T-helper 1 cell treated with Interleukin-12 subunit alpha and Interleukin-12 subunit beta and Interleukin-4 antibody, amounts not matched to agents 30 μg/mL and 1 μg/mL, for 36 hours (primary cell): ENCODE measurements around the gene AGXT2.

Experiments used
- H3K27ac Mint-ChIP-seq: one replicate; pipeline ENCODE4 v1.8.0; 2021; ENCODE audit warnings: mild to moderate bottlenecking, mixed read lengths
- H3K27me3 Mint-ChIP-seq: one replicate; pipeline ENCODE4 v1.8.0; 2021; ENCODE audit warnings: low read depth, mixed read lengths
- H3K36me3 Mint-ChIP-seq: one replicate; pipeline ENCODE4 v1.8.0; 2021; ENCODE audit warnings: low read depth, mixed read lengths
- H3K4me1 Mint-ChIP-seq: one replicate; pipeline ENCODE4 v1.8.0; 2021; ENCODE audit warnings: low read depth, mixed read lengths
- H3K4me3 Mint-ChIP-seq: one replicate; pipeline ENCODE4 v1.8.0; 2021; ENCODE audit warnings: mild to moderate bottlenecking, moderate library complexity, mixed read lengths
- H3K9me3 Mint-ChIP-seq: one replicate; pipeline ENCODE4 v1.8.0; 2021; ENCODE audit warnings: mixed read lengths

AGXT2 gene

GRCh38 chr5:35012796-35013195 is 35.0 kb downstream of the AGXT2 start:
- Mint-ChIP-seq H3K4me1 (no peaks in the 10 kb centered on the region), H3K4me3 (no peak overlapping the region), H3K36me3 (no peaks in the 10 kb centered on the region), H3K27ac (no peak overlapping the region), H3K27me3 (peaks cover 18% of the 10 kb centered on the region), H3K9me3 (no peaks in the 10 kb centered on the region)

- no peak overlapping the region for H3K27ac Mint-ChIP-seq
- H3K9me3 Mint-ChIP-seq = no peaks in the 10 kb centered on the region
- no peaks in the 10 kb centered on the region for H3K4me1 Mint-ChIP-seq
- H3K36me3 Mint-ChIP-seq = no peaks in the 10 kb centered on the region
- peaks cover 20% of the 10 kb centered on the region for H3K27me3 Mint-ChIP-seq
- no peak overlapping the region for H3K4me3 Mint-ChIP-seq
Measured at GRCh38 chr5:35012365-35012764, 35.4 kb downstream of the AGXT2 start.

GRCh38 chr5:35010676-35011075 is 37.1 kb downstream of the AGXT2 start:
- peaks cover 22% of the 10 kb centered on the region for H3K27me3 Mint-ChIP-seq
- no peaks in the 10 kb centered on the region for H3K36me3 Mint-ChIP-seq
- H3K27ac Mint-ChIP-seq = no peak overlapping the region
- H3K4me1 Mint-ChIP-seq = no peaks in the 10 kb centered on the region
- no peak overlapping the region for H3K4me3 Mint-ChIP-seq
- H3K9me3 Mint-ChIP-seq = no peaks in the 10 kb centered on the region

- H3K4me3 Mint-ChIP-seq = no peak overlapping the region
- H3K36me3 Mint-ChIP-seq = no peaks in the 10 kb centered on the region
- H3K9me3 Mint-ChIP-seq = no peaks in the 10 kb centered on the region
- H3K27ac Mint-ChIP-seq = no peak overlapping the region
- H3K4me1 Mint-ChIP-seq = no peaks in the 10 kb centered on the region
- H3K27me3 Mint-ChIP-seq = peaks cover 25% of the 10 kb centered on the region
Measured at GRCh38 chr5:35009657-35010056, 38.1 kb downstream of the AGXT2 start.

- Mint-ChIP-seq H3K9me3 (no peaks in the 10 kb centered on the region), H3K27me3 (peaks cover 24% of the 10 kb centered on the region), H3K27ac (no peak overlapping the region), H3K4me3 (no peak overlapping the region), H3K4me1 (no peaks in the 10 kb centered on the region), H3K36me3 (no peaks in the 10 kb centered on the region)
Measured at GRCh38 chr5:35009019-35009418, 38.7 kb downstream of the AGXT2 start.

GRCh38 chr5:35004771-35005170 is 43.0 kb downstream of the AGXT2 start:
- no peak overlapping the region for H3K4me3 Mint-ChIP-seq
- no peaks in the 10 kb centered on the region for H3K36me3 Mint-ChIP-seq
- no peaks in the 10 kb centered on the region for H3K9me3 Mint-ChIP-seq
- H3K27ac Mint-ChIP-seq = no peak overlapping the region
- H3K4me1 Mint-ChIP-seq = no peaks in the 10 kb centered on the region
- peaks cover 23% of the 10 kb centered on the region for H3K27me3 Mint-ChIP-seq

GRCh38 chr5:35004200-35004599 is 43.5 kb downstream of the AGXT2 start:
- H3K9me3 Mint-ChIP-seq = no peaks in the 10 kb centered on the region
- H3K27me3 Mint-ChIP-seq = peaks cover 20% of the 10 kb centered on the region
- no peaks in the 10 kb centered on the region for H3K36me3 Mint-ChIP-seq
- no peaks in the 10 kb centered on the region for H3K4me1 Mint-ChIP-seq
- no peak overlapping the region for H3K27ac Mint-ChIP-seq
- no peak overlapping the region for H3K4me3 Mint-ChIP-seq

- Mint-ChIP-seq H3K27ac (no peak overlapping the region), H3K4me3 (no peak overlapping the region), H3K27me3 (peaks cover 22% of the 10 kb centered on the region), H3K9me3 (no peaks in the 10 kb centered on the region), H3K36me3 (no peaks in the 10 kb centered on the region), H3K4me1 (no peaks in the 10 kb centered on the region)
Measured at GRCh38 chr5:35003018-35003957, 44.5 kb downstream of the AGXT2 start.

GRCh38 chr5:35002459-35002858 is 45.3 kb downstream of the AGXT2 start:
- Mint-ChIP-seq H3K36me3 (no peaks in the 10 kb centered on the region), H3K4me1 (no peaks in the 10 kb centered on the region), H3K27ac (no peak overlapping the region), H3K4me3 (no peak overlapping the region), H3K9me3 (no peaks in the 10 kb centered on the region), H3K27me3 (peaks cover 16% of the 10 kb centered on the region)

- H3K4me1 Mint-ChIP-seq = no peaks in the 10 kb centered on the region
- no peaks in the 10 kb centered on the region for H3K36me3 Mint-ChIP-seq
- H3K27ac Mint-ChIP-seq = no peak overlapping the region
- no peaks in the 10 kb centered on the region for H3K9me3 Mint-ChIP-seq
- H3K27me3 Mint-ChIP-seq = peaks cover 12% of the 10 kb centered on the region
- H3K4me3 Mint-ChIP-seq = no peak overlapping the region
Measured at GRCh38 chr5:35001842-35002241, 45.9 kb downstream of the AGXT2 start.

GRCh38 chr5:34998058-34998789 is 49.5 kb downstream of the AGXT2 start:
- H3K36me3 Mint-ChIP-seq = no peaks in the 10 kb centered on the region
- peaks cover 15% of the 10 kb centered on the region for H3K27me3 Mint-ChIP-seq
- H3K27ac Mint-ChIP-seq = no peak overlapping the region

GRCh38 chr5:34996261-34996660 is 51.5 kb downstream of the AGXT2 start:
- no peak overlapping the region for H3K4me3 Mint-ChIP-seq
- H3K27ac Mint-ChIP-seq = no peak overlapping the region
- H3K36me3 Mint-ChIP-seq = no peaks in the 10 kb centered on the region
- H3K9me3 Mint-ChIP-seq = no peaks in the 10 kb centered on the region
- peaks cover 23% of the 10 kb centered on the region for H3K27me3 Mint-ChIP-seq
- H3K4me1 Mint-ChIP-seq = no peaks in the 10 kb centered on the region

More at GRCh38 chr5:34998058-34998789, 49.5 kb downstream of the AGXT2 start:
- no peaks in the 10 kb centered on the region for H3K9me3 Mint-ChIP-seq
- H3K4me3 Mint-ChIP-seq = no peak overlapping the region
- H3K4me1 Mint-ChIP-seq = no peaks in the 10 kb centered on the region

GRCh38 chr5:34993951-34994350 is 53.8 kb downstream of the AGXT2 start:
- Mint-ChIP-seq H3K27ac (no peak overlapping the region), H3K9me3 (no peaks in the 10 kb centered on the region), H3K36me3 (no peaks in the 10 kb centered on the region), H3K4me1 (no peaks in the 10 kb centered on the region), H3K27me3 (peaks cover 20% of the 10 kb centered on the region), H3K4me3 (no peak overlapping the region)

GRCh38 chr5:34991486-34992238 is 56.1 kb downstream of the AGXT2 start:
- no peak overlapping the region for H3K4me3 Mint-ChIP-seq
- H3K9me3 Mint-ChIP-seq = peaks cover 12% of the 10 kb centered on the region
- H3K27ac Mint-ChIP-seq = no peak overlapping the region
- H3K4me1 Mint-ChIP-seq = no peaks in the 10 kb centered on the region
- peaks cover 2% of the 10 kb centered on the region for H3K36me3 Mint-ChIP-seq
- H3K27me3 Mint-ChIP-seq = peaks cover 26% of the 10 kb centered on the region
